ENCODE measurements around the gene FBN3.
"Not testable (repeated sequence)": the region's sequence is repeated elsewhere in the genome, so short reads cannot be mapped to it uniquely, and the experiment has no call there.

FBN3 gene
- total RNA-seq: 0 to 0.18 reads per million in 2 experiments

- DNase-seq (ENCODE audit: low read depth): no peak
These were observed at the start of gene FBN3 for GRCh38 chr19:8149261-8150094. Gene FBN3, minus strand, starts transcription at chr19:8149592. Its CDS starts 2,112 bp downstream, at chr19:8147480.

GRCh38 chr19:8196271-8196927 is 47.0 kb upstream of the FBN3 start:
- DNase-seq (ENCODE audit: low read depth): no peak

- DNase-seq (ENCODE audit: low read depth): no peak
These were observed 45.3 kb upstream of the FBN3 start for GRCh38 chr19:8194528-8195267.

GRCh38 chr19:8192221-8192820 is 42.9 kb upstream of the FBN3 start:
- DNase-seq (ENCODE audit: low read depth): no peak

- no peak for DNase-seq (ENCODE audit: low read depth)
These were observed 36.1 kb upstream of the FBN3 start for GRCh38 chr19:8185343-8186068.

GRCh38 chr19:8184274-8184673 is 34.9 kb upstream of the FBN3 start:
- no peak for DNase-seq (ENCODE audit: low read depth)

GRCh38 chr19:8180018-8180417 is 30.6 kb upstream of the FBN3 start:
- DNase-seq (ENCODE audit: low read depth): no peak

- no peak for DNase-seq (ENCODE audit: low read depth)
These were observed 25.3 kb upstream of the FBN3 start for GRCh38 chr19:8174706-8175105.

- DNase-seq (ENCODE audit: low read depth): no peak
These were observed 19.1 kb upstream of the FBN3 start for GRCh38 chr19:8168537-8168936.

- DNase-seq (ENCODE audit: low read depth): no peak
These were observed 18.6 kb upstream of the FBN3 start for GRCh38 chr19:8167985-8168384.

GRCh38 chr19:8163759-8164158 is 14.4 kb upstream of the FBN3 start:
- DNase-seq (ENCODE audit: low read depth): no peak

GRCh38 chr19:8161135-8161646 is 11.8 kb upstream of the FBN3 start:
- DNase-seq (ENCODE audit: low read depth): no peak

GRCh38 chr19:8159322-8159721 is 9.9 kb upstream of the FBN3 start:
- not testable (repeated sequence) for DNase-seq (ENCODE audit: low read depth)

- DNase-seq (ENCODE audit: low read depth): no peak
These were observed 9.2 kb upstream of the FBN3 start for GRCh38 chr19:8158411-8159074.

- DNase-seq (ENCODE audit: low read depth): no peak
These were observed 5.9 kb upstream of the FBN3 start for GRCh38 chr19:8155318-8155717.

- not testable (repeated sequence) for DNase-seq (ENCODE audit: low read depth)
These were observed 4.6 kb upstream of the FBN3 start for GRCh38 chr19:8154014-8154413.

GRCh38 chr19:8151767-8152035 is 2.3 kb upstream of the FBN3 start:
- no peak for DNase-seq (ENCODE audit: low read depth)

- DNase-seq (ENCODE audit: low read depth): no peak
These were observed 1.8 kb upstream of the FBN3 start for GRCh38 chr19:8150998-8151766.

GRCh38 chr19:8150178-8150865 is 930 bp upstream of the FBN3 start:
- DNase-seq (ENCODE audit: low read depth): no peak
